GM23338 (cell line): ENCODE measurements around the gene DDX4. TPM values are rescaled to one million over a fixed set of nuclear protein-coding genes. Genes with fewer than 3 reads are reported as not detected.
"Not testable (repeated sequence)": the region's sequence is repeated elsewhere in the genome, so short reads cannot be mapped to it uniquely, and the experiment has no call there.

Source experiments
- ATAC-seq: fragments of 200-7000 bp; cut with Tn5 transposase; 3 replicates; pipeline ENCODE4 v1.9.1; 2020
- DNase-seq: peaks from one replicate; pipeline ENCODE4 v3.0.0-alpha.2; 2015; ENCODE audit warnings: low spot score
- H2AFZ ChIP-seq: fragments of 200-600 bp; sonication (generic); 2 replicates; pipeline ENCODE4 v1.8.0; 2016; ENCODE audit warnings: antibody characterized with exemption, mild to moderate bottlenecking, moderate library complexity
- H3F3A ChIP-seq: fragments of 200-600 bp; sonication (generic); replicated peaks from 2 replicates; pipeline ENCODE4 v1.8.0; 2017; ENCODE audit warnings: antibody characterized with exemption, mixed run types, low read depth
- H3K27ac ChIP-seq: fragments of 200-600 bp; sonication (generic); 2 replicates; pipeline ENCODE4 v1.6.1; 2016; ENCODE audit warnings: low read depth
- H3K27me3 ChIP-seq: fragments of 200-600 bp; sonication (generic); 2 replicates; pipeline ENCODE4 v1.8.0; 2016; ENCODE audit warnings: mild to moderate bottlenecking, mixed run types, moderate library complexity; ENCODE audit not compliant: insufficient read depth
- H3K36me3 ChIP-seq: fragments of 200-600 bp; sonication (generic); 2 replicates; pipeline ENCODE4 v1.8.0; 2016; ENCODE audit warnings: mild to moderate bottlenecking; ENCODE audit not compliant: insufficient read depth
- H3K4me1 ChIP-seq: fragments of 200-600 bp; sonication (generic); 2 replicates; pipeline ENCODE4 v1.8.0; 2016; ENCODE audit warnings: mild to moderate bottlenecking, moderate library complexity; ENCODE audit not compliant: insufficient read depth
- H3K4me2 ChIP-seq: fragments of 200-600 bp; sonication (generic); 2 replicates; pipeline ENCODE4 v1.7.1; 2017; ENCODE audit warnings: mixed run types
- H3K4me3 ChIP-seq: fragments of 200-600 bp; sonication (generic); 2 replicates; pipeline ENCODE4 v1.6.1; 2016; ENCODE audit warnings: mixed run types
- H3K79me2 ChIP-seq: fragments of 200-600 bp; sonication (generic); replicated peaks from 2 replicates; pipeline ENCODE4 v1.8.0; 2017; ENCODE audit warnings: mild to moderate bottlenecking; ENCODE audit not compliant: insufficient read depth
- H3K9me2 ChIP-seq: fragments of 200-600 bp; sonication (generic); 2 replicates; pipeline ENCODE4 v1.8.0; 2017; ENCODE audit not compliant: insufficient read depth
- H4K20me1 ChIP-seq: fragments of 200-600 bp; sonication (generic); replicated peaks from 2 replicates; pipeline ENCODE4 v1.8.0; 2017; ENCODE audit warnings: mild to moderate bottlenecking; ENCODE audit not compliant: insufficient read depth
- H3K27ac Mint-ChIP-seq: 2 replicates; pipeline ENCODE4 v1.8.0; 2020; ENCODE audit warnings: inconsistent platforms, mild to moderate bottlenecking, moderate library complexity, mixed read lengths
- H3K27me3 Mint-ChIP-seq: 3 replicates; pipeline ENCODE4 v1.8.0; 2022; ENCODE audit warnings: low read depth, mild to moderate bottlenecking, moderate library complexity, mixed read lengths, inconsistent platforms; ENCODE audit not compliant: insufficient read depth, poor library complexity
- H3K36me3 Mint-ChIP-seq: 3 replicates; pipeline ENCODE4 v1.8.0; 2021; ENCODE audit warnings: low read depth, mild to moderate bottlenecking, inconsistent platforms, moderate library complexity, mixed read lengths
- H3K4me1 Mint-ChIP-seq: 3 replicates; pipeline ENCODE4 v1.8.0; 2020; ENCODE audit warnings: mild to moderate bottlenecking, inconsistent platforms, mixed read lengths
- H3K4me3 Mint-ChIP-seq: 3 replicates; pipeline ENCODE4 v1.8.0; 2021; ENCODE audit warnings: moderate library complexity, mild to moderate bottlenecking, inconsistent platforms, mixed read lengths
- H3K9me3 Mint-ChIP-seq: 3 replicates; pipeline ENCODE4 v1.8.0; 2020; ENCODE audit warnings: moderate library complexity, mild to moderate bottlenecking, inconsistent platforms, mixed read lengths
- CREB1 ChIP-seq: fragments of 250-450 bp; sonication (Bioruptor Pico); IDR thresholded peaks from 2 replicates; pipeline ENCODE4 v1.5.0; 2020; ENCODE audit warnings: low read depth, mild to moderate bottlenecking, moderate library complexity
- EZH2 ChIP-seq: fragments of 200-600 bp; sonication (generic); IDR thresholded peaks from one replicate; pipeline ENCODE4 v1.8.0; 2017; ENCODE audit warnings: antibody characterized with exemption, mild to moderate bottlenecking, low read depth; ENCODE audit not compliant: unreplicated experiment
- EZH2phosphoT487 ChIP-seq: fragments of 200-600 bp; sonication (generic); IDR thresholded peaks from one replicate; pipeline ENCODE4 v1.8.1; 2018; ENCODE audit warnings: antibody characterized with exemption; ENCODE audit not compliant: unreplicated experiment
- JUNB ChIP-seq: IDR thresholded peaks from one replicate; pipeline ENCODE4 v1.6.1; 2016; ENCODE audit warnings: antibody characterized with exemption; ENCODE audit not compliant: unreplicated experiment
- NANOG ChIP-seq: IDR thresholded peaks from 2 replicates; pipeline ENCODE4 v1.6.1; 2016; ENCODE audit warnings: antibody characterized with exemption, borderline replicate concordance
- STAT1 ChIP-seq: IDR thresholded peaks from one replicate; pipeline ENCODE4 v1.6.1; 2016; ENCODE audit warnings: antibody characterized with exemption; ENCODE audit not compliant: unreplicated experiment
- ZNF114 ChIP-seq: fragments of 250-450 bp; sonication (Bioruptor Pico); IDR thresholded peaks from 2 replicates; pipeline ENCODE4 v1.5.0; 2020; ENCODE audit warnings: mild to moderate bottlenecking, moderate library complexity
- ZNF331 ChIP-seq: fragments of 250-450 bp; sonication (Bioruptor Pico); IDR thresholded peaks from 2 replicates; pipeline ENCODE4 v1.5.0; 2020; ENCODE audit warnings: low read depth, mild to moderate bottlenecking, moderate library complexity
- polyA plus RNA-seq: library from polyadenylated mRNA; unstranded; fragments of >200 nt; fragmentation: Nextera tagmentation; extraction: Ambion mirVana; gene quantifications from 2 replicates; pipeline ENCODE4 v1.2.1, GENCODE V29; 2016
- total RNA-seq: library from RNA; depleted of rRNA; stranded (reverse); fragments of >200 nt; shearing (Covaris generic); gene quantifications from 2 replicates; pipeline ENCODE4 v1.2.3, GENCODE V29; 2014
- TF ChIP-seq, protein P1 (sequence below): IDR thresholded peaks from 2 replicates; pipeline ENCODE4 v1.6.1; 2016; ENCODE audit warnings: antibody characterized with exemption
- TF ChIP-seq, protein P2 (sequence below): IDR thresholded peaks from one replicate; pipeline ENCODE4 v1.6.1; 2018; ENCODE audit warnings: antibody characterized with exemption; ENCODE audit not compliant: unreplicated experiment

Gene DDX4
- total and polyA plus RNA-seq, 2 experiments from 2014 or later: 0.83 TPM; not detected in 1

DNA sequence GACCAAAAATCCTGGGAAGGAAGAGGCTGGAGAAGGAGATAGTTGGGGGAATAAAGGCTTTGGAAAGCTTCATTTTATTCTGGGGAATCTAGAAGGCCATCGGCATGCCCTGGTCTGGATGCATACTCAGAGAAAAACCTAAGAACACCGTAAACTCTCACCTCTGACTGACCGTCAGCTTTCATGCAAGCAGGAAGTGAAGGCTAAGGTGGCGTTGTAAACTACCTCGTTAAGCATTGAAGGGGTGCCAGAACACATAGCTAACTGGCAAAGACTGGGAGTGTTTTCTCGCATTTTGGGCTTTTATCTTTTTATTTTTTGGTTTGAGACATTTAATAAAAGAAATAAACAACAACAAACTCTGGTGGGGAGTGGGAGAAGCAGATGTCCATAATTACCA is 23.1 kb upstream of the DDX4 start:
- Mint-ChIP-seq H3K27ac (no peak overlapping the region), H3K27me3 (peaks cover 10% of the 10 kb centered on the region), H3K4me3 (no peak overlapping the region), H3K9me3 (peaks cover 31% of the 10 kb centered on the region), H3K4me1 (peaks cover 6% of the 10 kb centered on the region; the same call in 1 of the 3 replicates), H3K36me3 (peaks cover 30% of the 10 kb centered on the region)
- no peak overlapping the region for H3K27ac ChIP-seq
- no peaks in the 10 kb centered on the region for H3K36me3 ChIP-seq
- no peak for DNase-seq
- H4K20me1 ChIP-seq: no peaks in the 10 kb centered on the region
- peaks cover 19% of the 10 kb centered on the region for H3K79me2 ChIP-seq
- no peak overlapping the region for H3K4me2 ChIP-seq
- H3K4me1 ChIP-seq: no peaks in the 10 kb centered on the region
- no peaks in the 10 kb centered on the region for H3K27me3 ChIP-seq
- H3K9me2 ChIP-seq: no peaks in the 10 kb centered on the region
- no peak for ATAC-seq
- H2AFZ ChIP-seq: peak overlapping the region; percentile 90
- TF ChIP-seq STAT1 (no peak), CREB1 (CRISPR knock-in tag) (no peak), ZNF331 (CRISPR knock-in tag) (no peak), NANOG (no peak), EZH2 (no peak), ZNF114 (CRISPR knock-in tag) (no peak), JUNB (no peak)
- TF ChIP-seq, protein P1, sequence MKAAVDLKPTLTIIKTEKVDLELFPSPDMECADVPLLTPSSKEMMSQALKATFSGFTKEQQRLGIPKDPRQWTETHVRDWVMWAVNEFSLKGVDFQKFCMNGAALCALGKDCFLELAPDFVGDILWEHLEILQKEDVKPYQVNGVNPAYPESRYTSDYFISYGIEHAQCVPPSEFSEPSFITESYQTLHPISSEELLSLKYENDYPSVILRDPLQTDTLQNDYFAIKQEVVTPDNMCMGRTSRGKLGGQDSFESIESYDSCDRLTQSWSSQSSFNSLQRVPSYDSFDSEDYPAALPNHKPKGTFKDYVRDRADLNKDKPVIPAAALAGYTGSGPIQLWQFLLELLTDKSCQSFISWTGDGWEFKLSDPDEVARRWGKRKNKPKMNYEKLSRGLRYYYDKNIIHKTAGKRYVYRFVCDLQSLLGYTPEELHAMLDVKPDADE: no peak
- TF ChIP-seq, protein P2, sequence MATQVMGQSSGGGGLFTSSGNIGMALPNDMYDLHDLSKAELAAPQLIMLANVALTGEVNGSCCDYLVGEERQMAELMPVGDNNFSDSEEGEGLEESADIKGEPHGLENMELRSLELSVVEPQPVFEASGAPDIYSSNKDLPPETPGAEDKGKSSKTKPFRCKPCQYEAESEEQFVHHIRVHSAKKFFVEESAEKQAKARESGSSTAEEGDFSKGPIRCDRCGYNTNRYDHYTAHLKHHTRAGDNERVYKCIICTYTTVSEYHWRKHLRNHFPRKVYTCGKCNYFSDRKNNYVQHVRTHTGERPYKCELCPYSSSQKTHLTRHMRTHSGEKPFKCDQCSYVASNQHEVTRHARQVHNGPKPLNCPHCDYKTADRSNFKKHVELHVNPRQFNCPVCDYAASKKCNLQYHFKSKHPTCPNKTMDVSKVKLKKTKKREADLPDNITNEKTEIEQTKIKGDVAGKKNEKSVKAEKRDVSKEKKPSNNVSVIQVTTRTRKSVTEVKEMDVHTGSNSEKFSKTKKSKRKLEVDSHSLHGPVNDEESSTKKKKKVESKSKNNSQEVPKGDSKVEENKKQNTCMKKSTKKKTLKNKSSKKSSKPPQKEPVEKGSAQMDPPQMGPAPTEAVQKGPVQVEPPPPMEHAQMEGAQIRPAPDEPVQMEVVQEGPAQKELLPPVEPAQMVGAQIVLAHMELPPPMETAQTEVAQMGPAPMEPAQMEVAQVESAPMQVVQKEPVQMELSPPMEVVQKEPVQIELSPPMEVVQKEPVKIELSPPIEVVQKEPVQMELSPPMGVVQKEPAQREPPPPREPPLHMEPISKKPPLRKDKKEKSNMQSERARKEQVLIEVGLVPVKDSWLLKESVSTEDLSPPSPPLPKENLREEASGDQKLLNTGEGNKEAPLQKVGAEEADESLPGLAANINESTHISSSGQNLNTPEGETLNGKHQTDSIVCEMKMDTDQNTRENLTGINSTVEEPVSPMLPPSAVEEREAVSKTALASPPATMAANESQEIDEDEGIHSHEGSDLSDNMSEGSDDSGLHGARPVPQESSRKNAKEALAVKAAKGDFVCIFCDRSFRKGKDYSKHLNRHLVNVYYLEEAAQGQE: no peak
- H3F3A ChIP-seq: no peaks in the 10 kb centered on the region
- no peak overlapping the region for H3K4me3 ChIP-seq

DNA sequence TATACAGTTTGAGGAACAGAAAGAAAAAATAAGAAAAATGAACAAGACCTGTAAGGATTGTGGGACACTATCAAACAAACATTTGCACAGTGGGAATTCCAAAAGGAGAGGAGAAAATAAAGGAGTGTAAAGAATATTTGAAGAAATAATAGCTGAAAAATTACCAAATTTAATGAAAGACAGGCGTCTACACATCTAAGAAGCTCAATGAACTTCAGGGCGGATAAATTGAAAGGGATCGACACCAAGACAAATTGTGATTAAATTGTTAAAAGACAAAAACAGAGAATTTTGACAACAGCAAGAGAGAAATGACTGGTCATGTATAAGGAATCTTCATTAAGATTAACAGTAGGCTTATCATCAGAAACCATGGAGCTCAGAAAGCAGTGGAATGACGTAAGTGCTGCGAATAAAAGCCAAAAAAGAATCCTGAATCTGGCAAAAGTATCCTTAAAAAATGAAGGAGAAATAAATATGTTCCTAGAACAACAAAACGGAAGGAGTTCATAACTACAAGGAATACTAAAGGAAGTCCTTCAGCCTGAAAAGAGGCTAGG is 22.3 kb upstream of the DDX4 start:
- Histone ChIP-seq H3K9me2 (no peaks in the 10 kb centered on the region), H3K79me2 (peaks cover 12% of the 10 kb centered on the region), H3K27ac (no peak overlapping the region), H3K36me3 (no peaks in the 10 kb centered on the region), H3K4me1 (no peaks in the 10 kb centered on the region), H3F3A (no peaks in the 10 kb centered on the region), H4K20me1 (no peaks in the 10 kb centered on the region), H2AFZ (no peak overlapping the region), H3K27me3 (no peaks in the 10 kb centered on the region), H3K4me2 (no peak overlapping the region), H3K4me3 (no peak overlapping the region)
- H3K36me3 Mint-ChIP-seq: peaks cover 30% of the 10 kb centered on the region
- TF ChIP-seq CREB1 (CRISPR knock-in tag) (no peak), ZNF331 (CRISPR knock-in tag) (no peak), ZNF114 (CRISPR knock-in tag) (no peak), EZH2phosphoT487 (no peak), EZH2 (no peak)
- TF ChIP-seq, protein P2: no peak
- H3K27ac Mint-ChIP-seq: no peak overlapping the region
- H3K27me3 Mint-ChIP-seq: peaks cover 10% of the 10 kb centered on the region
- H3K4me3 Mint-ChIP-seq: no peak overlapping the region
- no peak for ATAC-seq
- H3K9me3 Mint-ChIP-seq: peaks cover 31% of the 10 kb centered on the region
- no peak for DNase-seq
- peaks cover 6% of the 10 kb centered on the region; the same call in 1 of the 3 replicates for H3K4me1 Mint-ChIP-seq

DNA sequence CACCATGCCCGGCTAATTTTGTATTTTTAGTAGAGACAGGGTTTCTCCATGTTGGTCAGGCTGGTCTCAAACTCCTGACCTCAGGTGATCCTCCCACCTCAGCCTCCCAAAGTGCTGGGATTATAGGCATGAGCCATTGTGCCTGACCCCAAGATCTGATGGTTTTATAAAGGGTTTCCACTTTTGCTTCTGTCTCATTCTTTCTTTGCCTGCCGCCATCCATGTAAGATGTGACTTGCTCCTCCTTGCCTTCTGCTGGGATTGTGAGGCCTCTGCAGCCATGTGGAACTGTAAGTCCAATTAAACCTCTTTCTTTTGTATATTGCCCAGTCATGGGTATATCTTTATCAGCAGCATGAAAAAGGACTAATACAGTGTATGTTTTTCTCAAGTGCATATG is 18.8 kb upstream of the DDX4 start:
- H3K27ac Mint-ChIP-seq, H3K27me3 Mint-ChIP-seq, H3K4me1 ChIP-seq, H3K4me2 ChIP-seq, H3K79me2 ChIP-seq, DNase-seq, H3K4me3 Mint-ChIP-seq, H4K20me1 ChIP-seq, H3K36me3 ChIP-seq, H3K9me2 ChIP-seq, H3K4me1 Mint-ChIP-seq, H3K27me3 ChIP-seq, H3F3A ChIP-seq, H3K4me3 ChIP-seq, H3K27ac ChIP-seq, ATAC-seq, H2AFZ ChIP-seq: not testable (repeated sequence)
- H3K36me3 Mint-ChIP-seq: peaks cover 23% of the 10 kb centered on the region
- H3K9me3 Mint-ChIP-seq: peaks cover 26% of the 10 kb centered on the region
